Astrocyte of the cerebellum (primary cell): ENCODE data around the gene JPH4.
"Not testable (repeated sequence)": the region's sequence is repeated elsewhere in the genome, so short reads cannot be mapped to it uniquely, and the experiment has no call there.

Experiments used
- DNase-seq: peaks from one replicate; pipeline ENCODE4 v3.0.0-alpha.2; 2011; ENCODE audit warnings: low read depth
- H3K4me3 ChIP-seq: 2 replicates; pipeline ENCODE4 v1.5.1; 2011; ENCODE audit warnings: mild to moderate bottlenecking, low read depth, low read length, moderate library complexity
- CTCF ChIP-seq: IDR thresholded peaks from 2 replicates; pipeline ENCODE4 v1.5.1; 2012; ENCODE audit warnings: low read length, low read depth, moderate library complexity, mild to moderate bottlenecking; ENCODE audit errors: missing control alignments
- in situ Hi-C: cut with HindIII; loops from 2 replicates; pipeline ENCODE4 v1.10.0; 2017; ENCODE audit warnings: low sequenced_read_pairs

The JPH4 gene

GRCh38 chr14:23589606-23590005 is 11.0 kb upstream of the JPH4 start:
- no peak for DNase-seq
- no peak overlapping the region for H3K4me3 ChIP-seq
- no peak for TF ChIP-seq CTCF
- in situ Hi-C loops: no loop called here

GRCh38 chr14:23588884-23589598 is 10.5 kb upstream of the JPH4 start:
- in situ Hi-C loops: no loop called here
- H3K4me3 ChIP-seq: no peak overlapping the region
- TF ChIP-seq CTCF: peak; percentile 83
- peak; percentile 74 for DNase-seq

GRCh38 chr14:23584527-23585203 is 6.1 kb upstream of the JPH4 start:
- DNase-seq, H3K4me3 ChIP-seq, in situ Hi-C loops: not testable (repeated sequence)

GRCh38 chr14:23583761-23584526 is 5.4 kb upstream of the JPH4 start:
- DNase-seq, in situ Hi-C loops: not testable (repeated sequence)

GRCh38 chr14:23582906-23583760 is 4.5 kb upstream of the JPH4 start:
- DNase-seq: no peak
- in situ Hi-C loops: no loop called here
- TF ChIP-seq CTCF: no peak
- H3K4me3 ChIP-seq: no peak overlapping the region

More at GRCh38 chr14:23583761-23584526, 5.4 kb upstream of the JPH4 start:
- not testable (repeated sequence) for H3K4me3 ChIP-seq

- TF ChIP-seq CTCF: no peak
- in situ Hi-C loops: no loop called here
- H3K4me3 ChIP-seq: no peak overlapping the region
- DNase-seq: no peak
Measured at GRCh38 chr14:23580948-23581281, 2.3 kb upstream of the JPH4 start.
